B cell (primary cell): ENCODE data around the gene SLC9A7. TPM values are rescaled to one million over a fixed set of nuclear protein-coding genes. Genes with fewer than 3 reads are reported as not detected.

ENCODE experiments used
- ATAC-seq: fragments of 200-7000 bp; cut with Tn5 transposase; one replicate; pipeline ENCODE4 v1.10.0; 2021; ENCODE audit warnings: low read depth, mild to moderate bottlenecking, moderate number of reproducible peaks, moderate library complexity
- CTCF ChIA-PET: fragments of 350-600 bp; sonication (Branson Sonifier 250); formaldehyde crosslinking; loops from one replicate; lab custom pipeline; 2021; ENCODE audit warnings: antibody characterized with exemption, inconsistent platforms; lab: Charles Lee
- POLR2A ChIA-PET: fragments of 350-600 bp; sonication (Branson Sonifier 250); formaldehyde crosslinking; loops from one replicate; lab custom pipeline; 2021; ENCODE audit warnings: antibody characterized with exemption; lab: Charles Lee
- DNase-seq: peaks from one replicate; pipeline ENCODE4 v3.0.0; 2013
- H2AFZ ChIP-seq: 2 replicates; pipeline ENCODE4 v1.6.1; 2012; ENCODE audit warnings: mild to moderate bottlenecking, low read depth, low read length; ENCODE audit not compliant: insufficient read depth, poor library complexity, severe bottlenecking
- H3K27ac ChIP-seq, 2 donors: 1 replicate in 1 of 2; 2 replicates in 1 of 2; pipeline ENCODE4 v1.5.1; 2012 to 2013; ENCODE audit warnings: low read length in 2 of 2, mild to moderate bottlenecking in 2 of 2, moderate library complexity in 1 of 2
- H3K27me3 ChIP-seq, 4 experiments: fragments of 200-600 bp in 1 of 4; sonication (generic) in 1 of 4; replicated peaks in 1 of 4; 1 replicate in 2 of 4; 2 replicates in 2 of 4; pipeline versions ENCODE4 v1.6.1 to v1.7.0; 2013 to 2016; ENCODE audit warnings: low read length in 3 of 4, mild to moderate bottlenecking in 2 of 4, mixed read lengths in 1 of 4, moderate library complexity in 1 of 4; ENCODE audit not compliant: insufficient read depth in 4 of 4, control insufficient read depth in 3 of 4; ENCODE audit errors: control extremely low read depth in 1 of 4
- H3K36me3 ChIP-seq, 2 experiments: replicated peaks in 1 of 2; 1 replicate in 1 of 2; 2 replicates in 1 of 2; pipeline versions ENCODE4 v1.6.1 to v1.7.1; 2013; ENCODE audit warnings: low read length in 1 of 2; ENCODE audit not compliant: insufficient read depth in 2 of 2, control insufficient read depth in 1 of 2; ENCODE audit errors: control extremely low read depth in 1 of 2, extremely low read depth in 1 of 2
- H3K4me1 ChIP-seq, 2 donors: fragments of 200-600 bp in 1 of 2; sonication (generic) in 1 of 2; 1 replicate in 1 of 2; 2 replicates in 1 of 2; pipeline versions ENCODE4 v1.5.1 to v1.6.1; 2013 to 2017; ENCODE audit warnings: low read length in 2 of 2; ENCODE audit not compliant: control insufficient read depth in 2 of 2, insufficient read depth in 2 of 2
- H3K4me2 ChIP-seq: replicated peaks from 2 replicates; pipeline ENCODE3; 2012; ENCODE audit warnings: mild to moderate bottlenecking, low read depth, low read length; ENCODE audit not compliant: poor library complexity, severe bottlenecking
- H3K4me3 ChIP-seq, 5 experiments: fragments of 200-600 bp in 1 of 5; sonication (generic) in 1 of 5; 1 replicate in 3 of 5; 2 replicates in 2 of 5; pipeline versions ENCODE4 v1.5.1 to v1.7.0; 2011 to 2016; ENCODE audit warnings: low read length in 4 of 5, mild to moderate bottlenecking in 4 of 5, low read depth in 2 of 5, control low read depth in 1 of 5, moderate library complexity in 1 of 5; ENCODE audit not compliant: insufficient read depth in 1 of 5; ENCODE audit errors: control extremely low read depth in 1 of 5, extremely low read depth in 1 of 5
- H3K79me2 ChIP-seq: fragments of 200-600 bp; sonication (generic); one replicate; pipeline ENCODE4 v1.6.0; 2016; ENCODE audit warnings: low read length; ENCODE audit not compliant: control insufficient read depth, insufficient read depth
- H3K9ac ChIP-seq: fragments of 200-600 bp; sonication (generic); 2 replicates; pipeline ENCODE4 v1.6.1; 2017; ENCODE audit warnings: mild to moderate bottlenecking, low read length, moderate library complexity
- H3K9me3 ChIP-seq, 3 donors: one replicate each; pipeline versions ENCODE4 v1.6.1 to v1.7.1; 2013; ENCODE audit warnings: low read length in 2 of 3; ENCODE audit not compliant: control insufficient read depth in 2 of 3, insufficient read depth in 1 of 3; ENCODE audit errors: control extremely low read depth in 1 of 3
- H4K20me1 ChIP-seq: 2 replicates; pipeline ENCODE4 v1.6.0; 2012; ENCODE audit warnings: mild to moderate bottlenecking, low read length; ENCODE audit not compliant: insufficient read depth, control insufficient read depth, poor library complexity, severe bottlenecking
- H3K27ac Mint-ChIP-seq: one replicate; pipeline ENCODE4 v1.8.0; 2021; ENCODE audit warnings: mixed read lengths
- H3K27me3 Mint-ChIP-seq: one replicate; pipeline ENCODE4 v1.8.0; 2021; ENCODE audit warnings: mixed read lengths
- H3K4me1 Mint-ChIP-seq: one replicate; pipeline ENCODE4 v1.8.0; 2021; ENCODE audit warnings: mixed read lengths
- H3K4me3 Mint-ChIP-seq: one replicate; pipeline ENCODE4 v1.8.0; 2021; ENCODE audit warnings: mixed read lengths
- H3K9me3 Mint-ChIP-seq: one replicate; pipeline ENCODE4 v1.8.0; 2022; ENCODE audit warnings: mixed read lengths; ENCODE audit not compliant: insufficient read depth
- EZH2 ChIP-seq: IDR thresholded peaks from 2 replicates; pipeline ENCODE4 v1.6.1; 2012; ENCODE audit warnings: borderline replicate concordance, low read depth, mild to moderate bottlenecking, moderate library complexity, low read length; ENCODE audit not compliant: insufficient read depth, poor library complexity, severe bottlenecking
- WGBS: methylation state at CpG from one replicate; pipeline ENCODE4 v1.1.5; 2013; ENCODE audit warnings: missing lambda C conversion rate; ENCODE audit not compliant: insufficient coverage; 5-methylcytosine and 5-hydroxymethylcytosine counted together
- intact Hi-C: fragments of 100-400 bp; cut with micrococcal nuclease; formaldehyde crosslinking; loops from one replicate; pipeline ENCODE4 v1.10.0; 2022
- polyA plus RNA-seq: library from polyadenylated mRNA; depleted of rRNA; stranded (reverse); fragments of >200 nt; gene quantifications from 2 replicates; pipeline ENCODE4 v1.2.3, GENCODE V29; 2012
- total RNA-seq, 2 donors: library from RNA; stranded (reverse); fragments of 120-200 nt in 1 of 2; gene quantifications; 1 replicate in 1 of 2; 2 replicates in 1 of 2; pipeline versions ENCODE4 v1.2.3 to v1.2.4, GENCODE V29; 2013 to 2022
- TF ChIP-seq, protein P1 (sequence below): fragments of 200-600 bp; IDR thresholded peaks from one replicate; pipeline ENCODE4 v1.8.0; 2022; ENCODE audit warnings: antibody characterized with exemption, mild to moderate bottlenecking

Gene SLC9A7
- total and polyA plus RNA-seq, 2 donors (not counting 1 experiment from before 2014, with no cell fraction given), result 24.9 to 53.2 TPM

DNA sequence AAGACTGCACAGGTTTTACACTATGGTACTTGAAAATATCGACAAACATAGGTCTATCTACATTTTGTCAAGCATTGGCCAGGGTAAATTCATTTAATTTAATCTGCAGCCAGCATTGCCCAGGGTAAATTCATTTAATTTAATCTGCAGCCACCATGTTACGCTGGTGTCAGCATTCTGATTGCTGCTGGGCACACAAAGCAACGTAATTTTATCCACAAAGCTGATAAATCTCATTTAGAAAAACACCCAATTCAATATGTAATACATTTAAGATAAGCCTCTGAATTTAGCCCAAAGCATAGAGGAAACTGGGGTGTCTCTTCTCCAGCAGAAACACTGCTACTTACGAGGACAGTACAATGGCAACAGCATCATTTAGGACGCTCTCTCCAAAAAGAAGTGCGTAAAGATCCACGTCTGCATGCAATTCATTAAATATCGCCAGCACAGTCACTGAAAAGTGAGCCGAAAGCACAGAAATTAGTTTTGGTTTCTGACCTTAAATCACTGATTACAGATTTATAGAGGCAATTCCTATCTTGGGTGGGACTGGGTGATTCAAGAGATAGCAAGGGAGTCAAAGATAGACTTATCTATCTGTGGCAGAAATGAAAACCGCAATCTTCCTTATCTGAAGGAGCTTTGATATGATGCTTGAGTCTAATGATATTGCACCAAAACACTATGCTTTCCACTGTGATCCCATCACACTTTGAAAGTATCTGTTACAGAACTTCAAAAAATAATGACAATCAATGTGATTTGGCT lies 96.5 kb downstream of the SLC9A7 start:
- no peaks in the 10 kb centered on the region for H3K27me3 ChIP-seq
- peaks cover 19% of the 10 kb centered on the region for H3K79me2 ChIP-seq
- no peak for ATAC-seq
- H3K4me3 Mint-ChIP-seq, result no peak overlapping the region
- H4K20me1 ChIP-seq, result no peaks in the 10 kb centered on the region
- 100% methylated on average over 3 of the region's 10 CpGs for WGBS
- H3K36me3 ChIP-seq, result peaks cover 0 to 12% of the 10 kb centered on the region in 2 experiments
- H3K27me3 Mint-ChIP-seq, result no peaks in the 10 kb centered on the region
- no peaks in the 10 kb centered on the region for H3K9me3 Mint-ChIP-seq
- H2AFZ ChIP-seq, result no peak overlapping the region
- H3K4me3 ChIP-seq, result no peak overlapping the region
- H3K4me1 ChIP-seq, result no peaks in the 10 kb centered on the region
- DNase-seq, result no peak
- H3K9ac ChIP-seq, result no peak overlapping the region
- intact Hi-C loops, result no loop called here
- no peak overlapping the region for H3K27ac ChIP-seq
- H3K9me3 ChIP-seq, result no peaks in the 10 kb centered on the region
- ChIA-PET POLR2A (no interaction called here), CTCF (no interaction called here)
- TF ChIP-seq EZH2, result no peak
- TF ChIP-seq, protein P1, sequence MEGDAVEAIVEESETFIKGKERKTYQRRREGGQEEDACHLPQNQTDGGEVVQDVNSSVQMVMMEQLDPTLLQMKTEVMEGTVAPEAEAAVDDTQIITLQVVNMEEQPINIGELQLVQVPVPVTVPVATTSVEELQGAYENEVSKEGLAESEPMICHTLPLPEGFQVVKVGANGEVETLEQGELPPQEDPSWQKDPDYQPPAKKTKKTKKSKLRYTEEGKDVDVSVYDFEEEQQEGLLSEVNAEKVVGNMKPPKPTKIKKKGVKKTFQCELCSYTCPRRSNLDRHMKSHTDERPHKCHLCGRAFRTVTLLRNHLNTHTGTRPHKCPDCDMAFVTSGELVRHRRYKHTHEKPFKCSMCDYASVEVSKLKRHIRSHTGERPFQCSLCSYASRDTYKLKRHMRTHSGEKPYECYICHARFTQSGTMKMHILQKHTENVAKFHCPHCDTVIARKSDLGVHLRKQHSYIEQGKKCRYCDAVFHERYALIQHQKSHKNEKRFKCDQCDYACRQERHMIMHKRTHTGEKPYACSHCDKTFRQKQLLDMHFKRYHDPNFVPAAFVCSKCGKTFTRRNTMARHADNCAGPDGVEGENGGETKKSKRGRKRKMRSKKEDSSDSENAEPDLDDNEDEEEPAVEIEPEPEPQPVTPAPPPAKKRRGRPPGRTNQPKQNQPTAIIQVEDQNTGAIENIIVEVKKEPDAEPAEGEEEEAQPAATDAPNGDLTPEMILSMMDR, result no peak
- H3K4me2 ChIP-seq, result no peak overlapping the region
- H3K4me1 Mint-ChIP-seq, result peaks cover 6% of the 10 kb centered on the region
- no peak overlapping the region for H3K27ac Mint-ChIP-seq

DNA sequence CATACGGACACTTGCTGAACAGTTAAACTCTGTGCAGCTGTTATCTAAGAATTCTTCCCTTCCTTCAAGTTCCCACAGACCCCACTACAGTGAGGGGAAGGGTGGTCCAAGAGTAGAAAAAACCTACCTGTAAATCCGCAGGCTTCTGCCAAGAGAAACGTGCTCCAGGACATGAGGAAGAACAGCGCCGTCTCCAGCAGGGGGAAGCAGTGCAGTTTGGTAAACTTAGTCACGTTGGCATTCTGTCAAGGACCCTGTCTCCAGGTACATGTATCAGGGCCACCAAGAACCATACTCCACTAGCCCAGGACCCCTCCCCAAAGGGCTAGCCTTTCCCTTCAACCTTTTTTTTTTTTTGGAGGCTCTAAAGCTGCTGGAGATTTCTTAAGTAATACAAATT lies 105.4 kb downstream of the SLC9A7 start:
- Histone ChIP-seq H3K4me1 (peaks cover 32 to 37% of the 10 kb centered on the region in 2 donors), H3K4me2 (no peak overlapping the region), H3K9me3 (no peaks in the 10 kb centered on the region), H3K27me3 (no peaks in the 10 kb centered on the region), H3K4me3 (no peak overlapping the region), H2AFZ (no peak overlapping the region), H3K36me3 (peaks cover 0 to 3% of the 10 kb centered on the region in 2 experiments), H3K79me2 (no peaks in the 10 kb centered on the region), H4K20me1 (peaks cover 5% of the 10 kb centered on the region), H3K9ac (no peak overlapping the region), H3K27ac (peak overlapping the region in 1 of 2 donors; percentile 49)
- ChIA-PET POLR2A (no interaction called here), CTCF (interaction anchor here (0.6 to 1.0 kb wide), 3 partner anchors 8 to 144 kb away, joined by 3 to 6 read pairs (median 3); no protein-coding TSS in a partner anchor)
- Mint-ChIP-seq H3K27ac (peak overlapping the region; percentile 20), H3K27me3 (no peaks in the 10 kb centered on the region), H3K4me1 (peaks cover 35% of the 10 kb centered on the region), H3K4me3 (no peak overlapping the region), H3K9me3 (no peaks in the 10 kb centered on the region)
- no peak for TF ChIP-seq EZH2
- TF ChIP-seq, protein P1, result no peak
- ATAC-seq (no peak), DNase-seq (no peak)
- intact Hi-C loops, result no loop called here
- no CpG with 5 or more reads among the region's 6 CpGs for whole genome bisulfite sequencing
